GM21423 (cell line): Measurements from ENCODE around the gene SDK1.

Source experiments
- ATAC-seq: cut with Tn5 transposase; IDR thresholded peaks from one replicate; pipeline ENCODE4 v1.9.1; 2021; ENCODE audit warnings: mild to moderate bottlenecking, moderate library complexity; ENCODE audit not compliant: unreplicated experiment

Gene SDK1

GRCh38 chr7:3300651-3301448 lies at the start of gene SDK1:
Gene SDK1, plus strand, starts transcription at chr7:3301252. Its CDS starts 335 bp downstream, at chr7:3301587.
- peak; percentile 91 for ATAC-seq

GRCh38 chr7:3254718-3255117 lies 46.3 kb upstream of the SDK1 start:
- ATAC-seq: no peak

GRCh38 chr7:3259711-3260400 lies 41.2 kb upstream of the SDK1 start:
- no peak for ATAC-seq

- ATAC-seq: no peak
Observed at GRCh38 chr7:3260401-3260715, 40.7 kb upstream of the SDK1 start.

GRCh38 chr7:3264693-3265339 lies 36.2 kb upstream of the SDK1 start:
- ATAC-seq: no peak

- ATAC-seq: no peak
Observed at GRCh38 chr7:3265388-3265787, 35.7 kb upstream of the SDK1 start.

- no peak for ATAC-seq
Observed at GRCh38 chr7:3266240-3266639, 34.8 kb upstream of the SDK1 start.

GRCh38 chr7:3267966-3268690 lies 32.9 kb upstream of the SDK1 start:
- no peak for ATAC-seq

- no peak for ATAC-seq
Observed at GRCh38 chr7:3270362-3270761, 30.7 kb upstream of the SDK1 start.

GRCh38 chr7:3271298-3271697 lies 29.8 kb upstream of the SDK1 start:
- no peak for ATAC-seq

GRCh38 chr7:3272691-3273141 lies 28.3 kb upstream of the SDK1 start:
- no peak for ATAC-seq

- ATAC-seq: no peak
Observed at GRCh38 chr7:3274131-3274530, 26.9 kb upstream of the SDK1 start.

- no peak for ATAC-seq
Observed at GRCh38 chr7:3277604-3278572, 23.2 kb upstream of the SDK1 start.

- no peak for ATAC-seq
Observed at GRCh38 chr7:3279147-3279818, 21.8 kb upstream of the SDK1 start.

GRCh38 chr7:3280445-3280844 lies 20.6 kb upstream of the SDK1 start:
- ATAC-seq: no peak

GRCh38 chr7:3280946-3281656 lies 20.0 kb upstream of the SDK1 start:
- ATAC-seq: no peak

- ATAC-seq: no peak
Observed at GRCh38 chr7:3282457-3282856, 18.6 kb upstream of the SDK1 start.

- no peak for ATAC-seq
Observed at GRCh38 chr7:3283130-3283704, 17.8 kb upstream of the SDK1 start.

- no peak for ATAC-seq
Observed at GRCh38 chr7:3285652-3286051, 15.4 kb upstream of the SDK1 start.
